Endothelial cell of umbilical vein (primary cell): ENCODE data around the gene C9. TPM values are rescaled to one million over a fixed set of nuclear protein-coding genes. Genes with fewer than 3 reads are reported as not detected.

ENCODE experiments used
- BruUV-seq: library from RNA; stranded (reverse); fragments of 400-500 nt; replicated peaks from 2 replicates; lab custom pipeline; 2021; lab: Mats Ljungman, UMichigan
- CTCF ChIA-PET: fragments of 300-600, 350-600 bp; sonication (Branson Sonifier 250); formaldehyde crosslinking; loops from one replicate; lab custom pipeline; 2021; ENCODE audit warnings: antibody characterized with exemption, inconsistent platforms; lab: Charles Lee
- POLR2A ChIA-PET: fragments of 300-600, 350-600 bp; sonication (Branson Sonifier 250); formaldehyde crosslinking; loops from one replicate; lab custom pipeline; 2021; ENCODE audit warnings: antibody characterized with exemption, inconsistent platforms; lab: Charles Lee
- DNase-seq: peaks from one replicate; pipeline ENCODE4 v3.0.0-alpha.2; 2011; ENCODE audit warnings: low read depth, low spot score
- FAIRE-seq: peaks from 2 replicates; lab custom pipeline; 2011; peaks lifted over from hg19 to GRCh38; lab: Jason Lieb, UNC
- H2AFZ ChIP-seq: 2 replicates; pipeline ENCODE4 v1.6.0; 2012; ENCODE audit warnings: low read depth, low read length, control low read depth, inconsistent platforms
- H3K27ac ChIP-seq: 2 replicates; pipeline ENCODE4 v1.5.1; 2011; ENCODE audit warnings: low read depth, mild to moderate bottlenecking, control low read depth, low read length, moderate library complexity; ENCODE audit not compliant: insufficient read depth
- H3K27me3 ChIP-seq, 2 experiments: 2 replicates each; pipeline versions ENCODE4 v1.6.0 to v1.6.1; 2011; ENCODE audit warnings: low read length in 2 of 2, mixed read lengths in 1 of 2; ENCODE audit not compliant: control insufficient read depth in 2 of 2, insufficient read depth in 2 of 2
- H3K36me3 ChIP-seq, 2 experiments: 2 replicates in 1 of 2; 3 replicates in 1 of 2; pipeline ENCODE4 v1.5.1; 2011; ENCODE audit warnings: low read length in 2 of 2, mild to moderate bottlenecking in 1 of 2, moderate library complexity in 1 of 2; ENCODE audit not compliant: control insufficient read depth in 2 of 2, insufficient read depth in 2 of 2; ENCODE audit errors: extremely low read depth in 1 of 2
- H3K4me1 ChIP-seq: 3 replicates; pipeline ENCODE4 v1.5.1; 2011; ENCODE audit warnings: mild to moderate bottlenecking, low read length; ENCODE audit not compliant: control insufficient read depth, insufficient read depth; ENCODE audit errors: extremely low read depth
- H3K4me2 ChIP-seq: 2 replicates; pipeline ENCODE4 v1.6.1; 2011; ENCODE audit warnings: low read length, control low read depth, mixed read lengths; ENCODE audit not compliant: insufficient read depth
- H3K4me3 ChIP-seq, 3 experiments: fragments of 200-600 bp in 1 of 3; sonication (generic), shearing (Covaris generic) in 1 of 3; replicated peaks in 1 of 3; 2 replicates each; pipeline ENCODE4 v1.5.1; 2011 to 2016; ENCODE audit warnings: control low read depth in 3 of 3, low read length in 3 of 3, mild to moderate bottlenecking in 2 of 3, inconsistent platforms in 1 of 3, low read depth in 1 of 3, moderate library complexity in 1 of 3; ENCODE audit not compliant: insufficient read depth in 1 of 3
- H3K79me2 ChIP-seq: 2 replicates; pipeline ENCODE4 v1.6.0; 2012; ENCODE audit warnings: low read length, inconsistent platforms; ENCODE audit not compliant: control insufficient read depth, insufficient read depth
- H3K9ac ChIP-seq: replicated peaks from 2 replicates; pipeline ENCODE3; 2011; ENCODE audit warnings: low read length, control low read depth; ENCODE audit not compliant: insufficient read depth; ENCODE audit errors: extremely low read depth
- H3K9me1 ChIP-seq: replicated peaks from 3 replicates; pipeline ENCODE4 v1.6.0; 2011; ENCODE audit warnings: mild to moderate bottlenecking, low read length; ENCODE audit not compliant: control insufficient read depth, insufficient read depth; ENCODE audit errors: extremely low read depth
- H3K9me3 ChIP-seq: replicated peaks from 2 replicates; pipeline ENCODE4 v1.5.1; 2012; ENCODE audit warnings: low read length, inconsistent platforms; ENCODE audit not compliant: control insufficient read depth, insufficient read depth
- H4K20me1 ChIP-seq: replicated peaks from 2 replicates; pipeline ENCODE3; 2011; ENCODE audit warnings: mild to moderate bottlenecking, low read length; ENCODE audit not compliant: control insufficient read depth, insufficient read depth; ENCODE audit errors: extremely low read depth
- CTCF ChIP-seq, 2 donors: IDR thresholded peaks; 1 replicate in 1 of 2; 2 replicates in 1 of 2; pipeline ENCODE4 v1.5.1; 2011; ENCODE audit warnings: low read length in 2 of 2, mild to moderate bottlenecking in 2 of 2, moderate library complexity in 2 of 2, control low read depth in 1 of 2, inconsistent platforms in 1 of 2, low read depth in 1 of 2; ENCODE audit not compliant: insufficient read depth in 1 of 2; ENCODE audit errors: extremely low read depth in 1 of 2
- EZH2 ChIP-seq: IDR thresholded peaks from 2 replicates; pipeline ENCODE4 v1.6.1; 2012; ENCODE audit warnings: borderline replicate concordance, low read depth, mild to moderate bottlenecking, moderate library complexity, low read length, inconsistent platforms; ENCODE audit not compliant: severe bottlenecking
- FOS ChIP-seq: IDR thresholded peaks from 2 replicates; pipeline ENCODE4 v1.6.1; 2011; ENCODE audit warnings: mild to moderate bottlenecking, low read length, moderate library complexity, borderline replicate concordance; ENCODE audit not compliant: insufficient read depth
- GATA2 ChIP-seq: IDR thresholded peaks from 2 replicates; pipeline ENCODE4 v1.7.0; 2011; ENCODE audit warnings: low read depth, mild to moderate bottlenecking, moderate library complexity, mixed read lengths, low read length; ENCODE audit not compliant: insufficient read length, insufficient read depth
- JUN ChIP-seq: IDR thresholded peaks from 2 replicates; pipeline ENCODE4 v1.6.1; 2011; ENCODE audit warnings: borderline replicate concordance, low read depth; ENCODE audit not compliant: insufficient read length, insufficient read depth
- MYC ChIP-seq: IDR thresholded peaks from one replicate; pipeline ENCODE4 v1.6.1; 2011; ENCODE audit warnings: mild to moderate bottlenecking, low read depth, low read length
- POLR2A ChIP-seq: IDR thresholded peaks from 2 replicates; pipeline ENCODE4 v1.6.1; 2012; ENCODE audit warnings: low read depth, mild to moderate bottlenecking, control low read depth, low read length
- POLR2AphosphoS5 ChIP-seq: IDR thresholded peaks from 2 replicates; pipeline ENCODE4 v1.6.1; 2012; ENCODE audit warnings: low read depth, mild to moderate bottlenecking, control low read depth, low read length, moderate library complexity; ENCODE audit not compliant: insufficient read depth
- dilution Hi-C: fragments of 300-500 bp; cut with MboI; formaldehyde crosslinking; loops from one replicate; pipeline ENCODE4 v1.15.0; 2019; ENCODE audit warnings: low sequenced_read_pairs; ENCODE audit not compliant: extremely low pct_ligation_motif_present
- intact Hi-C: fragments of 100-400 bp; cut with micrococcal nuclease; formaldehyde crosslinking; loops from one replicate; pipeline ENCODE4 v1.10.0; 2022
- polyA plus RNA-seq, 4 experiments: library from polyadenylated mRNA; depleted of rRNA in 3 of 4; stranded (reverse) in 3 of 4; unstranded in 1 of 4; fragments of >200 nt; gene quantifications; 2 replicates each; pipeline versions ENCODE4 v1.2.1 to v1.2.3, GENCODE V29; 2011 to 2012; ENCODE audit warnings: missing spikeins in 1 of 4
- total RNA-seq: library from RNA; stranded (reverse); gene quantifications from 2 replicates; pipeline ENCODE4 v1.2.3, GENCODE V29; 2021
- TF ChIP-seq, protein P1 (sequence below): IDR thresholded peaks from 2 replicates; pipeline ENCODE4 v1.6.1; 2011; ENCODE audit not compliant: insufficient read depth, insufficient read length

The C9 gene
- total and polyA plus RNA-seq, 2 donors (not counting 3 experiments of a cell fraction or from before 2014, with no cell fraction given): 0.33 TPM; not detected in 1

DNA sequence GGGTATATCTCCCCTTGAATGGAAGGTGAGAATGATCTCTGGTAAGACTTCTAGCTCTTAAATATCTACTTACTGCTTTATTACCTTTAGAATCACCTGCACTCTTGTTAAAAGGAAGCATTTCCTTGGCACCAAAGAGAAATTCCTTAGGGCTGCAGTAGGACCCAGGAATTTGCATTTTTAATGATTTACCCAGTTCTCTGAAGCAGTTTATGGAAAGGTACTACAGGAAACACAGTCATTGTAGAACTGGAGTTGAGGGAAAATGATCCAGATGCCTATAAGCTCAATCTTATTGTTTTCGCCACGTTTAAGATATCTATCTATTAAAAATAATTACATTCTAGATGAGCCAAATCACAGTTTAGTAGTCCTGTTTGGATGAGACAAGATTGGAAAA, 9.5 kb upstream of the C9 start:
- H3K9me3 ChIP-seq: no peaks in the 10 kb centered on the region
- no peak for FAIRE-seq
- no peak overlapping the region for H3K4me2 ChIP-seq
- H3K9me1 ChIP-seq: no peaks in the 10 kb centered on the region
- no peaks in the 10 kb centered on the region for H3K27me3 ChIP-seq
- dilution Hi-C loops (no loop called here), intact Hi-C loops (no loop called here)
- no peak for DNase-seq
- POLR2A ChIA-PET: no interaction called here
- TF ChIP-seq FOS: no peak
- TF ChIP-seq, protein P1, sequence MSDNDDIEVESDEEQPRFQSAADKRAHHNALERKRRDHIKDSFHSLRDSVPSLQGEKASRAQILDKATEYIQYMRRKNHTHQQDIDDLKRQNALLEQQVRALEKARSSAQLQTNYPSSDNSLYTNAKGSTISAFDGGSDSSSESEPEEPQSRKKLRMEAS: no peak
- no peak for TF ChIP-seq GATA2
- TF ChIP-seq MYC: no peak
- no peak for TF ChIP-seq JUN
- no peak for TF ChIP-seq POLR2A
- no peak for TF ChIP-seq CTCF (IDR thresholded peaks at IDR 0.05; ENCODE audit: extremely low read depth in 1 of 2, insufficient read depth in 1 of 2, low read depth in 1 of 2, low read length in 2 of 2)
- TF ChIP-seq EZH2: no peak
- no peak for TF ChIP-seq POLR2AphosphoS5
- CTCF ChIA-PET: interaction anchor here (1.4 to 3.8 kb wide), 2 partner anchors 156 to 174 kb away, joined by 8 to 14 read pairs; no protein-coding TSS in a partner anchor
- H3K27ac ChIP-seq: no peak overlapping the region
- no peak overlapping the region for H3K9ac ChIP-seq
- peaks cover 40 to 62% of the 10 kb centered on the region in 2 experiments for H3K36me3 ChIP-seq
- H3K79me2 ChIP-seq: no peaks in the 10 kb centered on the region
- no peaks in the 10 kb centered on the region for H4K20me1 ChIP-seq
- H2AFZ ChIP-seq: no peak overlapping the region
- H3K4me3 ChIP-seq: no peak overlapping the region
- no TSS peak for BruUV-seq
- H3K4me1 ChIP-seq: no peaks in the 10 kb centered on the region
